CD14-positive monocyte (primary cell): ENCODE results near the gene DGUOK. TPM values are rescaled to one million over a fixed set of nuclear protein-coding genes. Genes with fewer than 3 reads are reported as not detected.
"Not testable (repeated sequence)": the region's sequence is repeated elsewhere in the genome, so short reads cannot be mapped to it uniquely, and the experiment has no call there.

Source experiments
- DNase-seq, 3 donors: peaks; one replicate each; pipeline ENCODE4 v3.0.0-alpha.2; 2011 to 2022
- H2AFZ ChIP-seq: 2 replicates; pipeline ENCODE4 v1.6.0; 2012; ENCODE audit warnings: mild to moderate bottlenecking, low read depth, low read length, inconsistent platforms; ENCODE audit not compliant: insufficient read depth, poor library complexity, severe bottlenecking
- H3K27ac ChIP-seq, 2 donors: 1 replicate in 1 of 2; 2 replicates in 1 of 2; pipeline ENCODE4 v1.5.1; 2012 to 2013; ENCODE audit warnings: low read length in 2 of 2, control low read depth in 1 of 2, inconsistent platforms in 1 of 2, low read depth in 1 of 2, mild to moderate bottlenecking in 1 of 2
- H3K27me3 ChIP-seq, 2 donors: one replicate each; pipeline versions ENCODE4 v1.6.0 to v1.6.1; 2011 to 2013; ENCODE audit warnings: low read length in 2 of 2; ENCODE audit not compliant: control insufficient read depth in 2 of 2, insufficient read depth in 2 of 2
- H3K36me3 ChIP-seq, 2 donors: replicated peaks in 1 of 2; 1 replicate in 1 of 2; 2 replicates in 1 of 2; pipeline versions ENCODE4 v1.5.1 to v1.6.1; 2012 to 2013; ENCODE audit warnings: low read length in 2 of 2, control low read depth in 1 of 2, inconsistent platforms in 1 of 2, mild to moderate bottlenecking in 1 of 2; ENCODE audit not compliant: insufficient read depth in 2 of 2, control insufficient read depth in 1 of 2
- H3K4me1 ChIP-seq, 2 donors: 1 replicate in 1 of 2; 2 replicates in 1 of 2; pipeline versions ENCODE4 v1.5.1 to v1.6.1; 2012 to 2013; ENCODE audit warnings: low read length in 2 of 2, control low read depth in 1 of 2, inconsistent platforms in 1 of 2, mild to moderate bottlenecking in 1 of 2, moderate library complexity in 1 of 2; ENCODE audit not compliant: insufficient read depth in 2 of 2, control insufficient read depth in 1 of 2
- H3K4me2 ChIP-seq: replicated peaks from 2 replicates; pipeline ENCODE3; 2012; ENCODE audit warnings: low read length, moderate library complexity, mild to moderate bottlenecking; ENCODE audit not compliant: poor library complexity, severe bottlenecking; ENCODE audit errors: extremely low read depth
- H3K4me3 ChIP-seq, 3 experiments: fragments of 200-600 bp in 1 of 3; sonication (generic) in 1 of 3; replicated peaks in 1 of 3; 1 replicate in 2 of 3; 2 replicates in 1 of 3; pipeline ENCODE4 v1.5.1; 2011 to 2013; ENCODE audit warnings: low read length in 3 of 3, mild to moderate bottlenecking in 3 of 3, control low read depth in 2 of 3, low read depth in 2 of 3, inconsistent platforms in 1 of 3, moderate library complexity in 1 of 3
- H3K79me2 ChIP-seq: 2 replicates; pipeline ENCODE4 v1.6.0; 2012; ENCODE audit warnings: mild to moderate bottlenecking, control low read depth, inconsistent platforms, low read length, moderate library complexity; ENCODE audit not compliant: insufficient read depth
- H3K9ac ChIP-seq: 2 replicates; pipeline ENCODE4 v1.6.0; 2017; ENCODE audit warnings: low read length, mild to moderate bottlenecking; ENCODE audit not compliant: insufficient read depth, poor library complexity, severe bottlenecking
- H3K9me3 ChIP-seq, 2 donors: replicated peaks in 1 of 2; 1 replicate in 1 of 2; 2 replicates in 1 of 2; pipeline versions ENCODE4 v1.5.1 to v1.6.1; 2012 to 2013; ENCODE audit warnings: low read length in 2 of 2, control low read depth in 1 of 2; ENCODE audit not compliant: control insufficient read depth in 1 of 2, insufficient read depth in 1 of 2
- H4K20me1 ChIP-seq: 2 replicates; pipeline ENCODE4 v1.6.0; 2012; ENCODE audit warnings: mild to moderate bottlenecking, low read length, control low read depth, moderate library complexity; ENCODE audit not compliant: insufficient read depth
- H3K27ac Mint-ChIP-seq, 7 donors: one replicate each; pipeline ENCODE4 v1.8.0; 2020; ENCODE audit warnings: mild to moderate bottlenecking in 7 of 7, mixed read lengths in 7 of 7, moderate library complexity in 6 of 7, inconsistent platforms in 2 of 7
- H3K27me3 Mint-ChIP-seq, 3 donors: one replicate each; pipeline ENCODE4 v1.8.0; 2021 to 2022; ENCODE audit warnings: low read depth in 3 of 3, mild to moderate bottlenecking in 3 of 3, mixed read lengths in 3 of 3, moderate library complexity in 3 of 3, inconsistent platforms in 1 of 3
- H3K36me3 Mint-ChIP-seq, 2 donors: one replicate each; pipeline ENCODE4 v1.8.0; 2020; ENCODE audit warnings: mixed read lengths in 2 of 2, inconsistent platforms in 1 of 2, mild to moderate bottlenecking in 1 of 2
- H3K4me1 Mint-ChIP-seq: one replicate; pipeline ENCODE4 v1.8.0; 2020; ENCODE audit warnings: mild to moderate bottlenecking, mixed read lengths
- H3K4me3 Mint-ChIP-seq, 2 donors: one replicate each; pipeline ENCODE4 v1.8.0; 2020; ENCODE audit warnings: mild to moderate bottlenecking in 2 of 2, mixed read lengths in 2 of 2, moderate library complexity in 1 of 2
- H3K9me3 Mint-ChIP-seq, 7 donors: one replicate each; pipeline ENCODE4 v1.8.0; 2020 to 2022; ENCODE audit warnings: mixed read lengths in 7 of 7, mild to moderate bottlenecking in 6 of 7, moderate library complexity in 6 of 7, inconsistent platforms in 2 of 7
- CTCF ChIP-seq: fragments of 200-600 bp; IDR thresholded peaks from one replicate; pipeline ENCODE4 v1.8.0; 2022; ENCODE audit warnings: antibody characterized with exemption, mild to moderate bottlenecking
- WGBS: methylation state at CpG from one replicate; pipeline ENCODE4 v1.1.5; 2013; ENCODE audit warnings: missing lambda C conversion rate; ENCODE audit not compliant: insufficient coverage; 5-methylcytosine and 5-hydroxymethylcytosine counted together
- intact Hi-C, 2 donors: fragments of 100-400 bp; cut with micrococcal nuclease; formaldehyde crosslinking; loops; one replicate each; pipeline versions ENCODE4 v1.15.0 to v1.15.1; 2023
- polyA plus RNA-seq, 3 donors: library from polyadenylated mRNA; depleted of rRNA in 1 of 3; unstranded in 2 of 3; stranded (reverse) in 1 of 3; fragments of 300-500 nt in 2 of 3; fragments of >200 nt in 1 of 3; fragmentation: Illumina TruSeq in 2 of 3; gene quantifications; 1 replicate in 2 of 3; 2 replicates in 1 of 3; pipeline ENCODE4 v1.2.3, GENCODE V29; 2012 to 2021

The DGUOK gene
- polyA plus RNA-seq, 3 donors = 62.9 to 129 (median 123) TPM

- TF ChIP-seq CTCF = no peak
- no CpG with 5 or more reads among the region's 4 CpGs for WGBS
- no peaks in the 10 kb centered on the region for H4K20me1 ChIP-seq
- Mint-ChIP-seq H3K9me3 (peaks cover 0 to 4% (median 0%) of the 10 kb centered on the region in 7 donors), H3K27me3 (peaks cover 1 to 3% (median 2%) of the 10 kb centered on the region in 3 donors), H3K36me3 (no peaks in the 10 kb centered on the region), H3K4me3 (no peak overlapping the region), H3K27ac (no peak overlapping the region), H3K4me1 (no peaks in the 10 kb centered on the region)
- no peaks in the 10 kb centered on the region for H3K36me3 ChIP-seq
- no peaks in the 10 kb centered on the region for H3K27me3 ChIP-seq
- intact Hi-C loops = no loop called here
- no peaks in the 10 kb centered on the region for H3K79me2 ChIP-seq
- no peak overlapping the region for H3K4me2 ChIP-seq
- H3K9me3 ChIP-seq = no peaks in the 10 kb centered on the region
- H3K9ac ChIP-seq = no peak overlapping the region
- H2AFZ ChIP-seq = no peak overlapping the region
- no peak for DNase-seq
- no peak overlapping the region for H3K27ac ChIP-seq
- no peaks in the 10 kb centered on the region for H3K4me1 ChIP-seq
- H3K4me3 ChIP-seq = no peak overlapping the region
These were observed 40.3 kb upstream of the DGUOK start for GRCh38 chr2:73886357-73886756.

- H3K36me3 ChIP-seq, H3K9ac ChIP-seq, DNase-seq, H3K27me3 ChIP-seq, H3K79me2 ChIP-seq, H3K27ac Mint-ChIP-seq, H3K4me3 ChIP-seq, H3K4me2 ChIP-seq, H4K20me1 ChIP-seq, H2AFZ ChIP-seq, H3K27ac ChIP-seq, H3K4me1 ChIP-seq, intact Hi-C loops, H3K27me3 Mint-ChIP-seq, H3K4me1 Mint-ChIP-seq, H3K9me3 Mint-ChIP-seq, H3K36me3 Mint-ChIP-seq, H3K9me3 ChIP-seq: not testable (repeated sequence)
- no CpG with 5 or more reads among the region's 11 CpGs for WGBS
- peak overlapping the region in 1 of 2 donors; percentile 30 for H3K4me3 Mint-ChIP-seq
These were observed 38.9 kb upstream of the DGUOK start for GRCh38 chr2:73887596-73888353.
